ENCODE data around the gene NRGN. TPM values are rescaled to one million over a fixed set of nuclear protein-coding genes. Genes with fewer than 3 reads are reported as not detected.
"Not testable (repeated sequence)": the region's sequence is repeated elsewhere in the genome, so short reads cannot be mapped to it uniquely, and the experiment has no call there.

The NRGN gene
- total RNA-seq, 1 experiment from 2014 or later: 7.8 TPM

GRCh38 chr11:124766156-124766555 lies 26.4 kb downstream of the NRGN start:
- intact Hi-C loops (cut with micrococcal nuclease; ENCODE audit: unreplicated experiment): no loop called here
- Histone ChIP-seq H3K27me3 (replicated peaks; ENCODE audit: control insufficient read depth, insufficient read depth, low read length) (no peaks in the 10 kb centered on the region), H3K4me3 (ENCODE audit: low read depth, low read length) (no peak overlapping the region), H3K36me3 (ENCODE audit: control insufficient read depth, insufficient read depth, low read length) (no peaks in the 10 kb centered on the region; the same call in 1 of the 2 replicates), H3K4me1 (peaks cover 32% of the 10 kb centered on the region), H3K9me3 (no peaks in the 10 kb centered on the region)
- TF ChIP-seq, protein P1, sequence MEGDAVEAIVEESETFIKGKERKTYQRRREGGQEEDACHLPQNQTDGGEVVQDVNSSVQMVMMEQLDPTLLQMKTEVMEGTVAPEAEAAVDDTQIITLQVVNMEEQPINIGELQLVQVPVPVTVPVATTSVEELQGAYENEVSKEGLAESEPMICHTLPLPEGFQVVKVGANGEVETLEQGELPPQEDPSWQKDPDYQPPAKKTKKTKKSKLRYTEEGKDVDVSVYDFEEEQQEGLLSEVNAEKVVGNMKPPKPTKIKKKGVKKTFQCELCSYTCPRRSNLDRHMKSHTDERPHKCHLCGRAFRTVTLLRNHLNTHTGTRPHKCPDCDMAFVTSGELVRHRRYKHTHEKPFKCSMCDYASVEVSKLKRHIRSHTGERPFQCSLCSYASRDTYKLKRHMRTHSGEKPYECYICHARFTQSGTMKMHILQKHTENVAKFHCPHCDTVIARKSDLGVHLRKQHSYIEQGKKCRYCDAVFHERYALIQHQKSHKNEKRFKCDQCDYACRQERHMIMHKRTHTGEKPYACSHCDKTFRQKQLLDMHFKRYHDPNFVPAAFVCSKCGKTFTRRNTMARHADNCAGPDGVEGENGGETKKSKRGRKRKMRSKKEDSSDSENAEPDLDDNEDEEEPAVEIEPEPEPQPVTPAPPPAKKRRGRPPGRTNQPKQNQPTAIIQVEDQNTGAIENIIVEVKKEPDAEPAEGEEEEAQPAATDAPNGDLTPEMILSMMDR (IDR thresholded peaks at IDR 0.05; ENCODE audit: insufficient read depth in 1 of 2, low read depth in 1 of 2, low read length in 1 of 2, severe bottlenecking in 1 of 2, unreplicated experiment in 1 of 2): no peak
- no TSS peak for BruUV-seq (replicated peaks)
- POLR2A ChIA-PET: interaction anchor here (0.6 to 0.7 kb wide), 2 partner anchors 73 to 1146 kb away, joined by 6 to 7 read pairs; no protein-coding TSS in a partner anchor
- no peak for DNase-seq
- H3K9me3 Mint-ChIP-seq (ENCODE audit: unreplicated experiment): no peaks in the 10 kb centered on the region
- no peaks in the 10 kb centered on the region for H3K27me3 Mint-ChIP-seq (ENCODE audit: insufficient read depth, unreplicated experiment)
- CTCF ChIA-PET: interaction anchor here (1.4 to 1.9 kb wide), 3 partner anchors 13 to 97 kb away, joined by 4 to 7 read pairs (median 6); no protein-coding TSS in a partner anchor
- H3K4me1 Mint-ChIP-seq (ENCODE audit: low read depth, unreplicated experiment): peaks cover 32% of the 10 kb centered on the region
- no peak overlapping the region for H3K4me3 Mint-ChIP-seq (ENCODE audit: unreplicated experiment)
- no peak overlapping the region for H3K27ac Mint-ChIP-seq (ENCODE audit: unreplicated experiment)
- H3K36me3 Mint-ChIP-seq (ENCODE audit: insufficient read depth, unreplicated experiment): peaks cover 45% of the 10 kb centered on the region

DNA sequence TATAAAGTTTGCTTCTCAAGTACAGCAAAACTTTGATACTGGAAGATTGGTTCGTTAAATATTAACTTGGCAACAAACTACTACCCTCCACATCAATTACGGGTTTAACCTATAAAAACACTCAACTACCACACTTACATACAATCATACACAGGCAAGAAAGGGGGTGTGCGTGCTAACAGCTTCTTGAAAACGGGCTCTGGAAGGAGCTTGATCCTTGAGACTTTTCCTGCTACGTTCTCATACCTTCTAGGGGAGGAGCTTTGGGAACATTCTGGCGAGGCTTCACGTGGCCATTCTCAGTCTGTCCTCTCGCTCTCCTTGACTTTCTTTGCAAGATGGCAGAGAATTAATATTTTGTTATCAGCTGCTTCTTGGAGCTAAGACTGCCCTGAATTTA lies 29.2 kb downstream of the NRGN start:
- DNase-seq: no peak
- CTCF ChIA-PET: interaction anchor here (0.6 to 2.3 kb wide), 7 partner anchors 9 to 108 kb away, joined by 3 to 14 read pairs (median 4); no protein-coding TSS in a partner anchor
- peaks cover 28% of the 10 kb centered on the region for H3K4me1 ChIP-seq
- H3K36me3 Mint-ChIP-seq (ENCODE audit: insufficient read depth, unreplicated experiment): peaks cover 49% of the 10 kb centered on the region
- intact Hi-C loops (cut with micrococcal nuclease; ENCODE audit: unreplicated experiment): no loop called here
- TF ChIP-seq, protein P1 (IDR thresholded peaks at IDR 0.05; ENCODE audit: insufficient read depth in 1 of 2, low read depth in 1 of 2, low read length in 1 of 2, severe bottlenecking in 1 of 2, unreplicated experiment in 1 of 2): no peak
- no peaks in the 10 kb centered on the region for H3K9me3 Mint-ChIP-seq (ENCODE audit: unreplicated experiment)
- POLR2A ChIA-PET: interaction anchor here (0.7 kb wide), 1 partner anchor 30 kb away, joined by 5 read pairs; no protein-coding TSS in a partner anchor
- H3K27ac Mint-ChIP-seq (ENCODE audit: unreplicated experiment): peak overlapping the region; percentile 53
- H3K4me3 Mint-ChIP-seq (ENCODE audit: unreplicated experiment): no peak overlapping the region
- peaks cover 27% of the 10 kb centered on the region for H3K4me1 Mint-ChIP-seq (ENCODE audit: low read depth, unreplicated experiment)
- no peaks in the 10 kb centered on the region; the same call in 1 of the 2 replicates for H3K36me3 ChIP-seq (ENCODE audit: control insufficient read depth, insufficient read depth, low read length)
- no peaks in the 10 kb centered on the region for H3K9me3 ChIP-seq
- no TSS peak for BruUV-seq (replicated peaks)
- no peaks in the 10 kb centered on the region for H3K27me3 ChIP-seq (replicated peaks; ENCODE audit: control insufficient read depth, insufficient read depth, low read length)
- no peak overlapping the region for H3K4me3 ChIP-seq (ENCODE audit: low read depth, low read length)
- no peaks in the 10 kb centered on the region for H3K27me3 Mint-ChIP-seq (ENCODE audit: insufficient read depth, unreplicated experiment)

DNA sequence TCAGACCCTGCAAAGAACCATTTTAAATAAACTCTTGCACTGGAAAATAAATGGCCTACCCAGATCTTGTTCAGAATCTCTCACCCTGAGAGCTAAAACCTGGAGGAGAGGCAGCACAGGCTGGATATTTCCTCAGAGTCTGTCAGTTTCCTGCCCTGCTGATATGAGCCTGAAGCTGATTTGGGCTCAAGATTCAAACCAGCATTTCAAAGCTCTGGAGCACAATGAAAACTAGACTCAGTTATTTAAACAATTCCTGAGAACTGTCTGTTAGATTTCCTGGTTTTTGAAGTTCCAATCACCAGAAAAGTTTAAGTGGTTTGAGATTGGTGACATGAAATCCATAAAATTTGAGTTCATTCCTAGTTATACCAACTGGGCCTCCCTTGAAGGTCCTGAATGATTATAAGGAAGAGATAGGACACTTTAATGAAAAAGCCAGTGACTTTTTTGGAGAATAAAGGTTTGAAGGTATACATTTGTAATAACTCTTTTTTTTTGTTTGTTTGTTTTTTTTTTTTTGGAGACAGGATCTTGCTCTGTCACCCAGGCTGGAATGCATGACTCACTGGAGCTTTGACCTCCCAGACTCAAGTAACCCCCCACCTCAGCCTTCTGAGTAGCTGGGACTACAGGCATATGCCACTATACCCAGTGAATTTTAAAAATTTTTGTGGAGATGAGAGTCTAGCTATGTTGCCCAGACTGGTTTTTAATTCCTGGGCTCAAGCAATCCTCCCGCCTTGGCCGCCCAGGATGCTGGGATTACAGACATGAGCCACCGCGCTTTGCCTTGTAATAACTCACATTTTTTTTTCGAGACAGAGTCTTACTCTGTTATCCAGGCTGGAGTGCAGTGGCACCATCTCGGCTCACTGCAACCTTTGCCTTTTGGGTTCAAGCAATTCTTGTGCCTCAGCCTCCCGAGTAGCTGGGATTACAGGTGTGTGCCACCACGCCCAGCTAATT lies 30.3 kb downstream of the NRGN start:
- Histone ChIP-seq H3K4me1 (peaks cover 27% of the 10 kb centered on the region), H3K36me3 (ENCODE audit: control insufficient read depth, insufficient read depth, low read length) (no peaks in the 10 kb centered on the region; the same call in 1 of the 2 replicates), H3K4me3 (ENCODE audit: low read depth, low read length) (no peak overlapping the region), H3K27me3 (replicated peaks; ENCODE audit: control insufficient read depth, insufficient read depth, low read length) (no peaks in the 10 kb centered on the region), H3K9me3 (no peaks in the 10 kb centered on the region)
- no TSS peak for BruUV-seq (replicated peaks)
- ChIA-PET CTCF (interaction anchor here (0.5 to 2.3 kb wide), 5 partner anchors 8 to 1190 kb away, joined by 3 to 14 read pairs (median 4); no protein-coding TSS in a partner anchor), POLR2A (interaction anchor here (0.6 to 0.7 kb wide), 2 partner anchors 96 to 341 kb away, joined by 5 to 9 read pairs; partner anchors contain the start of gene SPA17)
- DNase-seq: peak; percentile 58 to 68
- Mint-ChIP-seq H3K4me3 (ENCODE audit: unreplicated experiment) (no peak overlapping the region), H3K27ac (ENCODE audit: unreplicated experiment) (peak overlapping the region; percentile 53), H3K36me3 (ENCODE audit: insufficient read depth, unreplicated experiment) (peaks cover 49% of the 10 kb centered on the region), H3K4me1 (ENCODE audit: low read depth, unreplicated experiment) (peaks cover 22% of the 10 kb centered on the region), H3K9me3 (ENCODE audit: unreplicated experiment) (no peaks in the 10 kb centered on the region), H3K27me3 (ENCODE audit: insufficient read depth, unreplicated experiment) (no peaks in the 10 kb centered on the region)
- TF ChIP-seq, protein P1 (IDR thresholded peaks at IDR 0.05; ENCODE audit: insufficient read depth in 1 of 2, low read depth in 1 of 2, low read length in 1 of 2, severe bottlenecking in 1 of 2, unreplicated experiment in 1 of 2): no peak
- intact Hi-C loops (cut with micrococcal nuclease; ENCODE audit: unreplicated experiment): no loop called here

DNA sequence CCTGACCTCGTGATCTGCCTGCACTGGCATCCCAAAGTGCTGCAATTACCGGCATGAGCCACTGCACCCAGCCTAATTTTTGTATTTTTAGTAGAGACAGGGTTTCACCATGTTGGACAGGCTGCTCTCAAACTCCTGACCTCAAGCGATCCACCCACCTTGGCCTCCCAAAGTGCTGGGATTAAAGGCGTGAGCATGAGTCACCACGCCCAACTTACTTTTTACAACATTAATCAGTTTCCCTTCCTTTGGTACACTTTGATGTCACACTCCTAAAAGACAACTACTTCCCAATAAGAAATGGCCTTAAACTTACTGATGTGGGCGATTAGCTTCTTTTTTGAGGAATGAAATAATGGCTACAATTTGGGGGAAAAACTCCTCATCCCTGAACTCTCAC lies 31.2 kb downstream of the NRGN start:
- Mint-ChIP-seq H3K36me3 (ENCODE audit: insufficient read depth, unreplicated experiment) (peaks cover 56% of the 10 kb centered on the region), H3K4me1 (ENCODE audit: low read depth, unreplicated experiment) (peaks cover 22% of the 10 kb centered on the region)
- H3K27me3 Mint-ChIP-seq (ENCODE audit: insufficient read depth, unreplicated experiment); H3K4me3 Mint-ChIP-seq (ENCODE audit: unreplicated experiment); H3K27me3 ChIP-seq (replicated peaks; ENCODE audit: control insufficient read depth, insufficient read depth, low read length); CTCF ChIA-PET; BruUV-seq (replicated peaks); H3K36me3 ChIP-seq (ENCODE audit: control insufficient read depth, insufficient read depth, low read length); H3K9me3 Mint-ChIP-seq (ENCODE audit: unreplicated experiment); H3K4me3 ChIP-seq (ENCODE audit: low read depth, low read length); DNase-seq; POLR2A ChIA-PET; H3K27ac Mint-ChIP-seq (ENCODE audit: unreplicated experiment); intact Hi-C loops (cut with micrococcal nuclease; ENCODE audit: unreplicated experiment); H3K9me3 ChIP-seq: not testable (repeated sequence)
- H3K4me1 ChIP-seq: peaks cover 27% of the 10 kb centered on the region

All from Caco-2 (cell line).